Left ventricle myocardium superior (tissue), 1 donor: Measurements from ENCODE around the gene LYZL4. TPM values are rescaled to one million over a fixed set of nuclear protein-coding genes. Genes with fewer than 3 reads are reported as not detected.

ENCODE experiments used
- ATAC-seq: fragments of 200-7000 bp; cut with Tn5 transposase; one replicate; pipeline ENCODE4 v1.9.1; 2020; ENCODE audit warnings: mild to moderate bottlenecking, moderate library complexity
- DNase-seq: peaks from one replicate; pipeline ENCODE4 v3.0.0-alpha.2; 2020
- intact Hi-C: fragments of 100-400 bp; cut with micrococcal nuclease; formaldehyde crosslinking; loops from one replicate; pipeline ENCODE4 v1.11.0; 2022
- total RNA-seq: library from RNA; stranded (reverse); fragmentation: NEBNext Ultra II Directional; extraction: Animal tissue kit (Norgen Biotek cat#: 25700); gene quantifications from one replicate; pipeline ENCODE4 v1.2.1, GENCODE V29; 2021
- donor health status: DM: no; HTN: yes; CAD: no; lungs with severe emphysema.

The LYZL4 gene
- total RNA-seq, 1 donor from 2014 or later = not detected

DNA sequence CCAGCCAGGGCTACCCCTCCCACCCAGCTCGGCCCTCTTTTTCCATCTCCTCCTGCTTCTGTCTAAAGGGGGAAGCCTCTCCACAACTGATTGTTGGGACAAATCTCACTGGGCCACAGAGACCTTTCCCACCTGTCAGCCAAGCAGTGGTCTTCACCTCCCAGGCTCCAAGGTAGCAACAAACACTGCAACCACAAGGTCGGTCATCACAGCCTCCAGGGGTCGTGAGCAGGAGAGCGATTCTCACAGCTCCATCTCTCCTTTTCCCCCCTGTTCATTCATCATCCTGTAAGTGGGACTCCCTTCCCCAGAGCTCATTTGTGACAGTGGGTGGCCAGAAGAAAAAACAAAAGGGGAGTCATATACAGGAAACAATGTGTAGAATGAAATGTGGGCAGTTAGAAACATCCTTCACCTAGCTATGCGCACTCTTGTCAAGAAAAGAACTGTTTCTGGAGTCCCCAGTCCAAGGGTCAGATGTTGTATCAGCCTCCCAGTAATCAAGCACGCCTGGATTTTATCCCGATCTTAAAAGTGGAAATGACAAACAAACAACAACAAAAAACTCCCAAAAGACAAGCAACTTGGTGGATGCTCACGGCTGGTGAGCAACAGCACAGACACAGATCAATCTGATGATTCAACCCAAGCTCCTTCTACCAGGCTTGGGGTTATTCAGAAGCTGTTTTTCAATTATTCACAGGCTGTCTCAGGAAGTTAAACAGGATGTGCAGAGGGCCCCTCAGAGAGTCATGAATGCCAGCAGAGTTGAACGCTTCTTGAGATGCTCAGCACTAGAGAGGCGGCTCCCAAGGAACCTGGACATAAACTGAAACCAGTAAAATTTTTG lies 22.4 kb downstream of the LYZL4 start:
- ATAC-seq (no peak), DNase-seq (no peak)
- intact Hi-C loops = no loop called here

DNA sequence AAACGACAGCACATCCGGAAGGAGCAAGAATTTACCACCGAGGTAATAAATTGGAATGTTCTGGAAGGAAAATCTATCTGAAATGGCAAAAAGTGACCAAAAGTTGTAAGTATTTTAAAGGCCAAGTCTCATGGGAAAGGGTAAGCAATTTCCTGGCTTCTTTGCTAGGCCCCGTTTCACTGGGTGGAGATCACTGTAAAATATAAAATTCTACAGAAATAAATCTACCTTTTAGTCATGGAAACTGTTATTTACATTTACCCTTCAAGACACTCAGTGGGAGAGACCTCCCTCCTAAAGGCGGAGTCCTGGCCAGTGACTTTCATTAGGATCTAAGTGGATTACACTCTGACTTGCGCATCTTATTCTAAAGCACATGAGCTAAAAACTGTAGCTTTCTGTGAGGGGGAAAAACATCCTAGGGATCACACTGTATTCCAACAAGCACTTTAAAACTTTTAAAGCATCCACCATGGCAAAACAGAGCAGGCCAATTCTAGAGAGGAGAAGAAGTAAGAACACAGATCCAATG lies 28.8 kb downstream of the LYZL4 start:
- intact Hi-C loops = no loop called here
- no peak for ATAC-seq
- no peak for DNase-seq

DNA sequence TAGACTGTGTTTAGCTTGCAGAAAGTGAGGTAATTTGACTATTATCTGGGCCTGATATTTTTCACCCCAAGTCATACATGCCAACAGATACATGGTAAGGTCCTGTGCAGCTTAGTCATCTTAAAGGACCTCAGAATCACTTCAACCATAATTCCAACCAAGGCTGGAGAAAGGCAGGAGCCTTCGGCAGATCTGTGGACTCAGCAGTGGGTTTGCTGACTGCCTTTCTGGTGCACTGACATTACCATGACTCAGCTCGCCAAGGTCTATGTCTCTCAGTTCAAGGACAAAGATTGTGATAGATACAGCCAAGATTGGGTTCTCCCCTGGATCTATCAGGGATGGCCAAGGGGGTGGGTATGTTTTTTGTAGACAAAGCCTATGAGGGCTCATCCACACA lies 32.7 kb downstream of the LYZL4 start:
- intact Hi-C loops = no loop called here
- no peak for ATAC-seq
- DNase-seq = no peak

DNA sequence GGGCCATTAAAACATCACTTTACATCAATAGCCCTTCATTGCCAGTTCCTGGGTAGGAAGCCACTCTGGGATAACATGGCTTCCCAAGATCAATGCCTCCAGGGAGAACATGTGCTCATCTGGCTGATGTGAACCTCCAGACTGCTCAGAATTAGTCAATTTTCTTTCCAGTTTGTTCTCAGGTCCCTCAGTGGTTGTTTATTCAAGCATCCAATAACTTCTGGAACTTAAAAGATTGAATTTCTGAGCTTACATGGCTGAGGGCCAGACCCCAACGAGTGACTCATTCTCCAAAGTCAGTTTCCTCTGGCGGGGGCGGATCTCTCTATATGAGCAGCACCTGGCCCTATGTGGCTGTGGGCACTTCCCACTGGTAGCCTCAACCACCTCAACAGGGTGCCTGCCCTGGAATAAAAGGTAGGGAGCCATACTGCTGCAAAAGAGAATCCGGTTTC lies 34.0 kb downstream of the LYZL4 start:
- ATAC-seq = peak; percentile 51
- intact Hi-C loops = no loop called here
- peak; percentile 51 for DNase-seq

DNA sequence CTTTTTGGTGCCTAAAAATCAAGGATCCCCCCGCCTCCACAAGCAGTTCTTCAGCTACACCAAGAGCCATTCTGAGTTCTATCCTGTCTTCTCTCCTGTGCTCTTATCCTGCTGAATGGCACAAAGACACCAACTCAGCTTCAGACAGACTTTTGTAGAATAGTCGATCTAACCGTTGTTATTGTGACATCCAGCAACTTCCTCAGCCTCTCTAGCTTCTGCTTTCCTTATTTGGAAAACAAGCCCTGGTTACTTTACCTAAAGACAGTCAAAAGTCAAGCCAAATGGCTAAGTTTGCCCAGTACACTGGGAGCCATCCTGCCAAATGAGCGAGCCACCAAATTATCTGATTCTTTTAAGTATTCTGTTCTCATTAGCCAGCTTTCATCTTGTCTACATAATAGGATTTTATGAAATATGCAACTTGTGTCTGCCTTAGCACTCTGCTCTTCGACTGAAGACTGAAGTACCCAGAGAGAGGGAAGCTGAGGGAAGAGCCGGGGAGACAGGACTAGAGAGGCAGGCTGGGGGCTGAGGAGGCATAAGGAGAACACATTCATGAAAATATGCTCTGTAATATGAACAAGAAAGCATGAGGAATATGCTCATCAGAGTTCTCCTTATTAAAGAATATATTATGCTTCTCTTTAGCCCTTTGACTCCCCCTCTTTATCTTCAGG lies 35.1 kb downstream of the LYZL4 start:
- ATAC-seq = no peak
- intact Hi-C loops = no loop called here
- DNase-seq = no peak

DNA sequence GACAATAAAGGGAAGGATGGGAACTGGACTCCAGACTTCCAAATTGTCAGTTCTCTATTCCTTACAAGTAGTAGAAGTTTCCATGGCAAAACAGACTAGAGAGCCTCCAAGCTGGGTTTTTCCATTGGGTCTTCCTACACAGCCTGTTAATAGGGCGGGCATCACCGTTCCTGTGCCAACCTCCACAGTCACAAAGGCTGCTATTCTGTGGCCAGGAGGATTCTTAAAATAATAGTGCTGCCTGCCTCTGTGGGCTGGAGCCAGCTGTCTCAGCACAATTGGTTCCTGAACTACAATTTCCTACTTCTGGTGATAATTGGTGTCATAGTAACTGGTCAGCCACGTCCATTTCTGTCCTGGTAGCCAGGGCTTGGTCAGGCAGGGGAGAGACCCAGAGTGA lies 38.6 kb downstream of the LYZL4 start:
- no peak for DNase-seq
- ATAC-seq = no peak
- intact Hi-C loops = no loop called here

DNA sequence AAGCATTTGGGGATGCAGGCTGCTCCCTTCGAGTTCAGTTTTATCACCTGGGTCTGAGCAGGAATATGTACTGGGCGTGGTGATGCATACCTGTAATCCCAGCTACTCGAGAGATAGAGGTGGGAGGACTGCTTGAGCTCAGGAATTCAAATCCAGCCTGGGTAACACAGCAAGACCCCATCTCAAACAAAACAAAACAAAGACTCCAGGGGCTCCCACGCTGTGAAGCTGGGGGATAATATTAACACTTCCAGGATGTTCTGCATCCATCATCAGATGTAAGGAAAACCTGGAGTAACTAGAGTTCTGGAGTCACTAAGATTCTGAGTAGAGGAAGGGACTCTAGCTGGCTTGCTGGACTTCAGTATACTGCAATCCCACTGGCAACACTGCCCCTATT lies 40.6 kb downstream of the LYZL4 start:
- intact Hi-C loops = no loop called here
- DNase-seq (no peak), ATAC-seq (no peak)

DNA sequence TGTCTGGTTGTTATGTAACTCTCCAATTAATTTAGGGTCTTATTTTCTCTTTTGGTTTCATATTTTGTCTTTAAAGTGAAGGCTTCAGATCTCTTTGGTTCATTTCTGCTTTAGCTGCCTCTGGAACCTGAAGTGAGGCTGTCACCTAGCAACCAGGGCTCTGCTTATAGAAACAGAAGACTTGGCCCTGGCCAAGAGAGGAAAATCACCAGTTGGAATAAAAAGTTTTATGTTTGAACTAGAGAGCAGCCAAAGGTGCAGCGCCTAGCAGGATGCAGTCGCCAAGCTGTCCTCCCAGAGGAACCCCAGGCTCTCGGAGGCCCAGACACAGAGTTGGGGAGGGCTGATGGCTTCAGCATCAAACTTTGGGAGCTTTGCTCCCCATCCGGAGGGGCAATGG lies 41.1 kb downstream of the LYZL4 start:
- peak; percentile 65 for ATAC-seq
- DNase-seq = no peak
- intact Hi-C loops = no loop called here

DNA sequence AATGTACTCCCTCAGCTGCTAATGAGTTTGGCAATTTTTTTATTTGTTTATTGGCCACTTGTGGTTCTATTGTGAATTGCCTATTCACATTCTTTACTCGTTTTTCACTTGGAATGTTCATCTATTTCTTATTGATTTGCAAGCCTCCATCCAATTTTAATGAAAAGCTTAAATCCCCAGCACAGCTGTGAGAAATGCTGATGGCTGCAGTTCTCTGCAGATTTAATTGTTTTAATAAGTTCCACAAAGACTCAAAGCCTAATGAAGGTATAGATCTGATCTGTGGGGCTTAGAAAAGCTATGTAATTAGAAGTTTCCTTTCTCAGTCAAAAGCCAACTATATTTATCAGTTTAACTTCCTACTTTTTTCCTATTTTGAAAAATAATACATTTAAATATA lies 41.5 kb downstream of the LYZL4 start:
- ATAC-seq = no peak
- intact Hi-C loops = no loop called here

DNA sequence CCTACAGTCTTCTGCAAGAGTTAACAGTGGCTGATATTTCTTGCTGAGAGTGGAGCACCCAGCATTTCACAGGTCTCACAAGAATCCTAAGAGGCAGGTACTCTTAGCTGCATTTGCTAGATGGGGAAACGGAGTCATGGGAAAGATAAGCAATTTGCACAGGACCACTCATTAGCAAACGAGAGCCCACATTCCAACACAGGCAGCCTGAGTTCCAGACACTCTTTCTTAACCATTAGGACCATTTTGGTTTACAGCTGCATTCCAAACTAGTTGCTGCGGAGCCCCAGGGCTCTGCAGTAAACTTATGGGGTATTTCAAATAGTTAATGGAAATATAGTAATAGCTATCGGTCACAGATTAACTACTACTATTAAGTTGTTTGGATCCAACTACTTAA lies 42.5 kb downstream of the LYZL4 start:
- ATAC-seq (no peak), DNase-seq (no peak)
- intact Hi-C loops = no loop called here

More for the DNA sequence above, 41.5 kb downstream of the LYZL4 start:
- no peak for DNase-seq

DNA sequence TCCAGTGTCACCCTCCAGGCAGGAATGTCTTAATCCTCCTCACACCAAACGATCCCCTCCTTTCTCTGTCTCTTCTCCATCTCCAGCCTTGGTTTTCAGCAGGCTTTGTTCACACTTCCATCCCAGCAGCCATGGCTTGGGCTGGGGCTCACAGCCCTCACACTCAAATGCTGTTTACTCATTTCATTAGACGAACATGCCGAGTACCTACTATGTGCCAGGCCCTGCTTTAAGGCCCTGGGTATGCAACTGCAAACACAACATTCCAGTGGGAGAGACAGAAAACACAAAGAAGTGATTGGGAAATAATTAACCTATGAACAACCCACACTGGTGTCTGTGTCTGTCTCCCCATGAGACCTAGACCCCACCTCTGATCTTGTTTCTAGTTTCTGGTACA lies 43.9 kb downstream of the LYZL4 start:
- no peak for DNase-seq

DNA sequence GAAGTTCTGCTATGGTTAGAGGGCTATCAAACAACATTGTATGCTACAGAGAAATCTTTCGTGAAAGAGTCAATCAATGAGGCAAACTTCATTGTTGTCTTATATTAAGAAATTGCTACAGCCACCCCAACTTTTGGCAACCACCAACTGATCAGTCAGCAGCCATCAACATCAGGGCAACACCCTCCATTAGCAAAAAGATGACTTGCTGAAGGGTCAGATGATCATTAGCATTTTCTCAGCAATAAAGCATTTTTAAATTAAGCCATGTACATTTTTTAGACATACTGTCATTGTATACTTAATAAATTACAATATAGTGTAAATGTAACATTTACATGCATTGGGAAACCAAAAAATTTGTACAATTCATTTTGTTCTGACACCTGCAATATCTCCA lies 53.1 kb downstream of the LYZL4 start:
- no peak for ATAC-seq
- intact Hi-C loops = no loop called here
- DNase-seq = no peak

More for the DNA sequence above, 43.9 kb downstream of the LYZL4 start:
- no peak for ATAC-seq
- intact Hi-C loops = no loop called here

DNA sequence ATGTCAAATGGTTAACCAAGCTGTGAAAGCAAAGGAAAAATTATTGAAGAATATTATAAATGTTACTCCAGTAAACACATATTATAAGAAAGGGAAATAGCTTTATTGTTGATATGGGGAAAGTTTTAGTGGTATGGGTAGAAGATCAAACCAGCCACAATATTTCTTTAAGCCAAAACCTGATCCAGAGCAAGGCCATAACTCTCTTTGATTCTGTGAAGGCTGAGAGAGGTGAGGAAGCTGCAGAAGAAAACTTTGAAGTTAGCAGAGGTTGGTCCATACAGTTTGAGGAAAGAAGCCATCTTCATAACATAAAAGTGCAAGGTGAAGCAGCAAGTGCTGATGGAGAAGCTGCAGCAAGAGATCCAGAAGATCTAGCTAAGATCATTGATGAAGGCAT lies 54.8 kb downstream of the LYZL4 start:
- intact Hi-C loops = no loop called here
- no peak for ATAC-seq
- DNase-seq = no peak

DNA sequence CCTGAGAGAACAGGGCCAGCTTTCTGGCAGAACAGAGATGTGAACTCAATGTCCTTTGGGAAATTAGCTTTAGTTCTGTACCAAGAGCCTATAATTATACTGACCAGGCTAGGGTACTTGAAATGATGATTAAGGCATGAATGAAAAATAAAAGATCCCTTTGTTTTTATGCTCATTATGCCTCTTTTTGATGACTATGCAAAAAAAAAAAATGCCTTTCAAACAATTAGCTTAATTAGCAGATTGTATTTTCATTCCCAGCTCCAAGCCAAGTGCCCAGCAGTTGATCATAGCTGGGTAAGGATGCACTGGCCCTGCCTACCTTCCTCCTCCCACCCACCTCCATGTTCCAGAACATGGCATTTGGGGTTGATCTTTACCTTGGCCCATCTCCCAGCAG lies 56.8 kb downstream of the LYZL4 start:
- intact Hi-C loops = no loop called here
- DNase-seq = no peak
- ATAC-seq = no peak

DNA sequence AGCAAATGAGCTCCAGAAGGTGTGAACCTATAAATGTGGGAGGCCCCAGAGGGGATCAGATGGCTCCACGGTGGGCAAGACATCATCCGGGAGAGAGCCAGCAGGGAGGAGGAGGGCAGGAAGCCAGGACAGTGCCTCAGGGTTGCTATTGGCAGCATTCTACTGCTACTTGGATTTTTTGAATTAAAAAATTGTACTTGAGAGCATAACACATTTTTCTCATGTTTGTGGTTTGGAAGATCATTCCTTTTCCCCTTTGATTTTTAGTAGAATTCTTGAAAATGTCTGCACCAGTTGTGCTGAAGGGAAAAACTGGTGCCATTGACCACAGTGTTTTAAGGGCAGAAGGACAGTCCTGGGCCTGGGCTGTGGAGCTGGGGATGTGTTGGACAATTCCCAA lies 59.2 kb downstream of the LYZL4 start:
- no peak for DNase-seq
- no peak for ATAC-seq
- intact Hi-C loops = no loop called here

DNA sequence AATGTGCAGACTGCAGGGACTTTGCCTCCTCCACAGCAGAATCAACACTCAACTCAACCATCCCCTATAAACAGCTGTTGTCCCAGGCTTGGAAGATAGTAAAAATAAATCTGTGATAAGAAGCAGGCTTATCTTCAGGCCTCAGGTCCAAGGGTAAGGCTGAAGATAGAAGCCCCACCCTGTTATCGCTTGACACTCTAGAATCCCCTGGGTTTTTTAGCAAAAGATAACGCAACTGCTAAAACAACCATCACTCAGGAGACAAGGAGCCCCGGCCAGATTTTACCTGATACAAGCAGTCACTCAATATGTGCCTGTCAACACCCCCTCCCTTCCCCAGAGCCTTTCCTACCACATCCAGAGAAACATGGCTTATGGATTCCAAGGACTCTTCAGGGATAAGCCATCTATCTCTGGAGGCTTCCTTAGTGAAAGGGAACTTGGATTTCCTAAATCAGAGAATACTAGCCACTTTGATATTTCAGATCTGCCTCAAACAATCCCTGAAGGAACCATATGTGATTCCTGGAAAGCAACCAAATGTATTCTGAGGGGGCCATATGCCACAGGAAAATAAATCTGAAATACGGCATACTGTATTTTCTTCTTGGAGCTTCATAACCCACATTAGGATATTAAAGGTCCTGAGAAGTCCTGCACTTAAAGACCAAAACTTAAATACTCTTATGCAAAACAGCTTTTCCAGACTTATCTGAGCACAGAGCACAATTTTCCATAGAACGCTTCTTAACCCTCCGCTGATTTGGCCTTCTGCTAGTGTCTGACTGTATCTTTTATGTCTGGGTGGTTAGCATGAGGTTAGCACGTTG lies 60.4 kb downstream of the LYZL4 start:
- ATAC-seq (no peak), DNase-seq (no peak)
- intact Hi-C loops = no loop called here

DNA sequence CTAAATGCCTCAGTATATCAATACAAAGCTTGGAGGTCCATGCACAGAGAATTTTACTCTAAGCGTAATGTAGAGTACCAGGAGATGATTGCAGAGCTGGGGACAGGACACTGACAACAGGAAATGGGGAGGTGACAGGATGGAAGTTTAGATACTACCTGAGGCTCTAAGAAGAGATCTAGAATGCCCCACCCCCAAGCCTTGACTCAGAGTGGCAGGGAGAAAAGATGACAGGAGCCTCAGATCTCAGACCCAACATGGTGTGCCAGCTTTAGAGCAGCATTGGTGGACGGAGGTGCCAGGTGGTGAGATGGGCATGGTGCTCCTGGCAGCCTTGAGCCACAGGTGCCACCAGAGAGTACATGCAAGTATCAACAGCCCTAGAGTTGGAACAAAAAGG lies 62.5 kb downstream of the LYZL4 start:
- DNase-seq = no peak
- intact Hi-C loops = no loop called here
- no peak for ATAC-seq
